ENCODE data around the gene IQCM. TPM values are rescaled to one million over a fixed set of nuclear protein-coding genes. Genes with fewer than 3 reads are reported as not detected.

The IQCM gene
- total RNA-seq, result not detected in 2 replicates

GRCh38 chr4:149815743-149816142 is at the start of gene IQCM:
Gene IQCM (minus strand): TSS chr4:149815843. CDS start chr4:149742691, 73,152 bp downstream.

